ENCODE results near the gene FGF5. TPM values are rescaled to one million over a fixed set of nuclear protein-coding genes. Genes with fewer than 3 reads are reported as not detected.
"Not testable (repeated sequence)": the region's sequence is repeated elsewhere in the genome, so short reads cannot be mapped to it uniquely, and the experiment has no call there.

FGF5 gene
- total RNA-seq, 2 experiments from 2014 or later = not detected

DNA sequence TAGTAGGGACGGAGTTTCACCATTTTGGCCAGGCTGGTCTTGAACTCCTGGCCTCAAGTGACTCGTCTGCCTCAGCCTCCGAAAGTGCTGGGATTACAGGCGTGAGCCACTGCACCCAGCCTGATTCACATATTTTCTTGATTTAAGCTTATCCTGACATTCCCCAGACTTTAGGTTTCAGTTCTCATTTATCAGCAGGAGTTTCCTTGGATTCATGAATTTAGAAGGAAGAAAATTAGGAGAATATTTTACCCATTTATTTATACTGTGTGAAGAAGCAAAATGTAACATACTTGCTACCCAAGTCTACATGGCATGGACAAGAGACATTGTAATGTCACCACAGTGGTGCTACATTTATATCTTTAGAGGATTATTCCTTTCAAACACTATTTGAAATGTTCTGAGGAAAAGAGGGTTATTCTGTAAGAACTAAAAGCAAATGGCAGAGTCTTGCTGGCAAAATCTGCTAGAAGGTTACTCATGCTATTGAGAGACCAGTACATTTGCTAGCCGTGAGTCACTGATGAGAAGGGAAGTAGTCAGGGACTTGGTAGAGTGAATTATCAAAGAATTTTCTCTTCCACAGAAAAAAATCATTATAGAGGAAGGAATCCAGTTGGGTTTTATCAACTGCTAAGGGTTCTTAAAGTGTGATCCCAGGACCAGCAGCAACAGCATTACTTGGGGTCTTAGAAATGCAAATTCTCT is 43.0 kb downstream of the FGF5 start:
- Mint-ChIP-seq H3K4me1 (no peaks in the 10 kb centered on the region), H3K36me3 (ENCODE audit: low read depth) (no peaks in the 10 kb centered on the region), H3K27me3 (peaks cover 29% of the 10 kb centered on the region), H3K9me3 (no peaks in the 10 kb centered on the region), H3K27ac (no peak overlapping the region), H3K4me3 (no peak overlapping the region)
- ChIA-PET CTCF (no interaction called here), POLR2A (no interaction called here)
- no peak for DNase-seq

DNA sequence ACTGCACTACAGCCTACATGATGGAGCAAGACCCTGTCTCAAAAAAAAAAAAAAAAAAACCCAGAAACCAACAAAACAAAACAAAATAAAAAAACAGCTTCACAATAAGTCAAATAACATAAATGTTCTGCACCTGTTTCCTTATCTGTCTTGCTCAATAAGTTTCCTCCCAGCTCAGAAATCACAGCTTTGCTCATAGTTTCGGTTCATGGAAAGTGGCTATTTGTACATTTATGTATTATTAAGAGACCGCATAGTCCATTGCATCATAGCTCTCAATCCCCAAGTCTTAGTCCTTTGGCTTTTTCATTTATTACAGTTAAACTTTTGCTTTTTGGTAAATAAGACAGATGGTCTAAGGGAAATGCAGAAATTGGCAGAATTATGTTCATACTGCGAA is 44.7 kb downstream of the FGF5 start:
- Mint-ChIP-seq H3K9me3 (no peaks in the 10 kb centered on the region), H3K27me3 (peaks cover 29% of the 10 kb centered on the region), H3K36me3 (ENCODE audit: low read depth) (no peaks in the 10 kb centered on the region), H3K4me3 (no peak overlapping the region), H3K27ac (no peak overlapping the region), H3K4me1 (no peaks in the 10 kb centered on the region)
- ChIA-PET POLR2A (no interaction called here), CTCF (interaction anchor here (0.6 to 0.8 kb wide), 2 partner anchors 59 to 109 kb away, joined by 3 to 4 read pairs; no protein-coding TSS in a partner anchor)
- no peak for DNase-seq

DNA sequence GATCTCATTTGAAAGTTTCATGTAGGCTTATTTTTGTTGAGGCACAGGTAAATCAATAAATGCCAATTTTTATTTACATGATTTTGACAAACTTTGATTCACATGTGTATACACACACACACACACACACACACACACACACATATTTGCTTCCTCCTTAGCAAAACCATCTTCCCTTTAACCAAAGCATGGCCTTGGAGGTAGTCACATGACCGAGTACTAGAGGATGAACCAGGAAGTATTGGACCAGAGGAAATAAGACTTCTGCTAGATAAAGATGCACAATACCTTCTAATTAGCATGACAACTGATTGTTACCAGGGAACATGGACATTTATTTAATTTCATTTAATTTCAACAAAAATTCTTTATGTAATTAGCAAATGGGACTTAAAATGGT is 45.7 kb downstream of the FGF5 start:
- POLR2A ChIA-PET = no interaction called here

DNA sequence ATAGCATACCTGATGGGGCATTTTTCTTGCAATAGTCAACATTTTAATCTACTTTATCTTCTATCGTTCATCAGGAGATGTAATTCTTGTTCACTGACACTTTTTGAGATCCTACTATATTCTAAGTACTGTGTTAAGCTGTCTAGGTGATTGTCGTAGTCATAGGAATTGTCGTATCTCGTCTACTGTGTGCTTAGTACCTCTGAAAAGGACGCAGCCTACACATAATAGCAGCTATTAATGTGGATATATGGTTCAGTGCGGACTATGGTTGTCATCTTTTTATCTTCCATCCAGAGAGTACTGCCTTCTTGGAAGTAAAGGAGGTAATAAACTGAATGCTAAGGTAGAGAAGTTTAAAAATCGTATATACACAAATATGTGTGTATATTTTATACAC is 47.2 kb downstream of the FGF5 start:
- H3K9me3 Mint-ChIP-seq = no peaks in the 10 kb centered on the region
- no peaks in the 10 kb centered on the region for H3K4me1 Mint-ChIP-seq
- no peak for DNase-seq
- peaks cover 13% of the 10 kb centered on the region for H3K27me3 Mint-ChIP-seq
- H3K27ac Mint-ChIP-seq = no peak overlapping the region
- H3K4me3 Mint-ChIP-seq = no peak overlapping the region
- CTCF ChIA-PET = no interaction called here
- no peaks in the 10 kb centered on the region for H3K36me3 Mint-ChIP-seq (ENCODE audit: low read depth)
- POLR2A ChIA-PET = no interaction called here

More for the DNA sequence above, 45.7 kb downstream of the FGF5 start:
- DNase-seq = no peak
- Mint-ChIP-seq H3K27ac (no peak overlapping the region), H3K4me3 (no peak overlapping the region), H3K36me3 (ENCODE audit: low read depth) (no peaks in the 10 kb centered on the region), H3K9me3 (no peaks in the 10 kb centered on the region), H3K4me1 (no peaks in the 10 kb centered on the region), H3K27me3 (peaks cover 23% of the 10 kb centered on the region)
- CTCF ChIA-PET = no interaction called here

DNA sequence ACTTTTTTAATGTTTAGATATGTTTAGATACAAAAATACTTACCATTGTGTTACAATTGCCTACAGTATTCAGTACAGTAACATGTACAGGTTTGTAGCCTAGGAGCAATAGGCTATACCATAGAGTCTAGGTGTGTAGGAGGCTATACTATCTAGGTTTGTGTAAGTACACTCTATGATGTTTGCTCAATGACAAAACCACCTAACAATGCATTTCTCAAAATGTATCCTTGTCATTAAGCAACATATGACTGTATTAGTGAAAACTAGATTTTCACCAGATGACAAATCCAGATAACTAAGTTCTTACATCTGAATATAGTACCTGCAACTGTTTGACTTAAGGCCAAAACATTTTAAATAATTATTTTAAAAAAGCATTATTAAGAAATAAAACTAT is 49.4 kb downstream of the FGF5 start:
- H3K4me1 Mint-ChIP-seq; DNase-seq; H3K27ac Mint-ChIP-seq; H3K9me3 Mint-ChIP-seq; H3K4me3 Mint-ChIP-seq; POLR2A ChIA-PET; H3K27me3 Mint-ChIP-seq; H3K36me3 Mint-ChIP-seq (ENCODE audit: low read depth); CTCF ChIA-PET: not testable (repeated sequence)

DNA sequence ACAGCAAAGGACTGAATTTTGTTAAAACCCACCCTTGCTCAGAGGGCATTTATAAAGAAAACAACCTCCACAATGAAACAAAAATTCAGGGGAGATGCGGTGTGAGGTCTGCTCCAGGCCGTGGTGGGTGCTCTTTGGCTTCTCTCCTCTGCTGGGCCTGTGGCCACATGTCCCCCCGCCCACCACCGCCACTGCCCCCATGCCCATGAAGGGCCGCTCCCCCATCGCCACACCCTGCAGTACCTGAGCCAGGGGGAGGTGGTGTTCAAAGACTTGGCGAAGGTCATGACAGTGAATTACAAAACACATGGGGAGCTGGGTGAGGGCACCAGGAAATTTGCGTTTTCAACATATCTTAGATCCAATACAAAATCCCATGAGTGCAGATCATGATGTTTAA is 54.9 kb downstream of the FGF5 start:
- DNase-seq = no peak
- H3K36me3 Mint-ChIP-seq (ENCODE audit: low read depth) = no peaks in the 10 kb centered on the region
- H3K4me3 Mint-ChIP-seq = no peak overlapping the region
- H3K27me3 Mint-ChIP-seq = peaks cover 4% of the 10 kb centered on the region
- no peak overlapping the region for H3K27ac Mint-ChIP-seq
- H3K9me3 Mint-ChIP-seq = no peaks in the 10 kb centered on the region
- H3K4me1 Mint-ChIP-seq = no peaks in the 10 kb centered on the region
- CTCF ChIA-PET = interaction anchor here (1.2 kb wide), 1 partner anchor 11 kb away, joined by 3 read pairs; no protein-coding TSS in a partner anchor
- POLR2A ChIA-PET = no interaction called here

DNA sequence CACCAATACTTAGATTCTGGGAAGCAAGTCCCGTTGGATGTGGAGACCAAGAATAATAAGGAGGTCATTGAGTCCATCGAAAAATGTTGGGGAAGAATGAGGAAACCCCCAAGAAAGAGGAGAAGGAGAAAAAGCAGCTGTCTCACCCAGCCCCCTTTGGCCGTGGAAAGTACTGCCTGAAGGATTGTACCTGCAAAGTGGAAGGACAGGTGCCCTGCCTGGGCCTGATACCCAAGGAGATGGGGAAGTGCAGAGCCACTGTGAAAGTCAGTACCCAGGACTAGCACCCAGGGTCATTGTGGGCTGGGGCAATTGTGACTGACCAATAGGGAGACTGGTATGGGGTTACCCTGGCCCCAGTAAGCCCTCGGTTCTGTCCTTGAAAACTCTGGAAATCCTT is 55.3 kb downstream of the FGF5 start:
- no peak overlapping the region for H3K4me3 Mint-ChIP-seq
- H3K9me3 Mint-ChIP-seq = no peaks in the 10 kb centered on the region

DNA sequence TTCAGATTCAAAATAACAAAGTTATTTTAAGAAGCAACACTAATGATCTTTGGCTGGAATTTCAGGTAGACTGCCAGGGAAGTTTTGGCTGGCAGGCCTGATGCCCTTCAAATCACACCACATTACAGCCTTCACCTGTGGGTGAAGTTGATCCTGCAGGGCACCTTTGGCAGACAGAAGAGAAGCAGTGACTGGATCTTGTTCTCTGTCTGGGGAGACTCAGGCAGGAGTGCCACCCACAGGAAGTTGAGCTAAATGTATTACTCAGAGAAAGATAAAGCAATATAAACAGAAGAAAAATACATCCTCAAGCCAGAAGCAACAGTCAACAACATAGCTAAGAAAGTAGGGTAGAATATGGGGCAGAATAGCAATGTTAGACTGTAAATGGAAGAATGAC is 56.3 kb downstream of the FGF5 start:
- Mint-ChIP-seq H3K27ac (no peak overlapping the region), H3K27me3 (peaks cover 2% of the 10 kb centered on the region), H3K36me3 (ENCODE audit: low read depth) (no peaks in the 10 kb centered on the region), H3K4me3 (no peak overlapping the region), H3K9me3 (no peaks in the 10 kb centered on the region), H3K4me1 (no peaks in the 10 kb centered on the region)
- POLR2A ChIA-PET = no interaction called here
- CTCF ChIA-PET = no interaction called here
- no peak for DNase-seq

More for the DNA sequence above, 55.3 kb downstream of the FGF5 start:
- H3K36me3 Mint-ChIP-seq (ENCODE audit: low read depth) = no peaks in the 10 kb centered on the region
- ChIA-PET POLR2A (no interaction called here), CTCF (interaction anchor here (1.2 kb wide), 1 partner anchor 10 kb away, joined by 3 read pairs; no protein-coding TSS in a partner anchor)
- no peak overlapping the region for H3K27ac Mint-ChIP-seq
- DNase-seq = no peak
- no peaks in the 10 kb centered on the region for H3K4me1 Mint-ChIP-seq
- H3K27me3 Mint-ChIP-seq = peaks cover 4% of the 10 kb centered on the region

DNA sequence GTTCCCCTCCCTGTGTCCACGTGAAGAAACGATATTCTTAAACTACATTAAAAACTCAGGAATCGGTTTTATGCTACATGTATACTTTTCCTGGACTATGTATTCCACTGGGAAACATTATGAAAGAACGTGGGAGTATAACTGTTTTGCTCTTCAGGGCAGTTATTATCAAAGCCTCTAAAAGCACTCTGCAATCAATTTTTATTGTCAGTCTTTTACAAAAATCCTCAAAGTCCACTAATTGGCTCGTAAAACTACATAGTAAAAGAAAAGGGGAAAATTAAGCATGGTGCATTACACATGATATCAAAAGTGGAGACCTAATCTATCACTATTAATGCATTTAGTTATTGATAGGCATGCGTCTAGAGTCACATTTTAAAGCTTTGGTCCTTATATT is 57.7 kb downstream of the FGF5 start:
- H3K9me3 Mint-ChIP-seq = no peaks in the 10 kb centered on the region
- no peak overlapping the region for H3K4me3 Mint-ChIP-seq
- no peak overlapping the region for H3K27ac Mint-ChIP-seq
- no peaks in the 10 kb centered on the region for H3K4me1 Mint-ChIP-seq
- no peak for DNase-seq
- CTCF ChIA-PET = no interaction called here
- no peaks in the 10 kb centered on the region for H3K36me3 Mint-ChIP-seq (ENCODE audit: low read depth)
- H3K27me3 Mint-ChIP-seq = no peaks in the 10 kb centered on the region
- POLR2A ChIA-PET = no interaction called here

DNA sequence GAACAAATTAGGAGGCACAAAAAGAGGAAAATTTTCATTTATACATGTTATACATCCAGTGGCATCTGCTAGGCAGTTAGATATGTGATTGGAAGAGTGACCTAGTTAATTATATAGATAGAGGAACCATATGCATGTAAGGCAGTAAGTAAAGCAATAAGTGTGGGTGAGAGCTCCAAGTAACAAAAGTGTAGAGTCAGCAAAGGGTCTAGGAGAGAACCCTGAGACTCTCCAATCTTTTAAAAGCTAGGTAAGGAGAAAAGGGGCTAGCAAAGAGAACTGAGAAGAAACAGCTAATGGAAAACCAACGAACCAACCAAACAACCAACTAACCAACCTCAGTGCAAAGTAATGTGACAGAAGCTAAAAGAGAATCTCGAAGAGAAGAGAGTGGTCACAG is 65.2 kb downstream of the FGF5 start:
- Mint-ChIP-seq H3K9me3 (no peaks in the 10 kb centered on the region), H3K4me3 (no peak overlapping the region), H3K27ac (no peak overlapping the region), H3K4me1 (peaks cover 13% of the 10 kb centered on the region), H3K27me3 (peaks cover 16% of the 10 kb centered on the region), H3K36me3 (ENCODE audit: low read depth) (no peaks in the 10 kb centered on the region)
- DNase-seq = no peak
- ChIA-PET CTCF (interaction anchor here (1.6 kb wide), 1 partner anchor 10 kb away, joined by 3 read pairs; no protein-coding TSS in a partner anchor), POLR2A (no interaction called here)

DNA sequence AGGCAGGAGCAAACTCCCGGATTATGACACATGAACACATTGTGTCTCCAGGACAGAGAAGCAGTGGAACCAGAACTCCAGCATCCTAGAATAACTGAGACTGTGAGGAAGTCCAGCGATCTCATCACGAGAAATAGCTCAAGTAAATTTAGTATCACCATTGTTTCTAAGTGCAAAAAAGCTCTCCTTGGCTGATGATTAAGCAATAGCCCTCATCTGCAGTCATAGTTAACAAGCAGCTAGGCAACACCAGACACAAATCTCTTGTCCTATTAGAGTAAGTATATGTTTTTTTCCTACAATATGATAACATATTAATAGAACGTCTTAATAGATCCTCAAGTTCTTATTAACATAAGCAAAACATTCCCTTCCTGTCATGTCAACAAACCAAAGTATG is 66.7 kb downstream of the FGF5 start:
- Mint-ChIP-seq H3K36me3 (ENCODE audit: low read depth) (no peaks in the 10 kb centered on the region), H3K27me3 (peaks cover 17% of the 10 kb centered on the region), H3K9me3 (no peaks in the 10 kb centered on the region), H3K27ac (no peak overlapping the region), H3K4me3 (no peak overlapping the region), H3K4me1 (peaks cover 13% of the 10 kb centered on the region)
- ChIA-PET POLR2A (no interaction called here), CTCF (no interaction called here)
- DNase-seq = no peak

DNA sequence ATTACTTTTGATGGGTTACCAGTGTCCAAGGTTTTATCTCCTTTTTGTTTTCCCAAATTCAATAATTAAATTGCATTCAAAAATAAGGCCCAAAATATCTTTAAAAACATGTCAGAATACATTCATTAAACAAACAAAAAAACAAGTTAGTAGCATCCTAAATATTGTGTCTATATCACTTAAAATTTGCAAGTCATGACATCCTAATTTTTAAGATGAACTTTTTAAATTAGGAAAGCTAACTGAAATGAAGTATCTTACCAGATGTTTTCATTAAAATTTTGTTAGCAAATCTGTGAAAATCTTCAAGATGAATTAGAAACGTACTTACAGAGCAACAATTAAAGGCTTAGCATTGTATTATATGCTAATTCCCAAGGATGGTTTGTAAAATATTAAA is 68.1 kb downstream of the FGF5 start:
- Mint-ChIP-seq H3K4me3 (no peak overlapping the region), H3K9me3 (no peaks in the 10 kb centered on the region), H3K36me3 (ENCODE audit: low read depth) (no peaks in the 10 kb centered on the region), H3K27me3 (peaks cover 19% of the 10 kb centered on the region), H3K4me1 (peaks cover 13% of the 10 kb centered on the region), H3K27ac (no peak overlapping the region)
- ChIA-PET POLR2A (no interaction called here), CTCF (no interaction called here)
- no peak for DNase-seq

DNA sequence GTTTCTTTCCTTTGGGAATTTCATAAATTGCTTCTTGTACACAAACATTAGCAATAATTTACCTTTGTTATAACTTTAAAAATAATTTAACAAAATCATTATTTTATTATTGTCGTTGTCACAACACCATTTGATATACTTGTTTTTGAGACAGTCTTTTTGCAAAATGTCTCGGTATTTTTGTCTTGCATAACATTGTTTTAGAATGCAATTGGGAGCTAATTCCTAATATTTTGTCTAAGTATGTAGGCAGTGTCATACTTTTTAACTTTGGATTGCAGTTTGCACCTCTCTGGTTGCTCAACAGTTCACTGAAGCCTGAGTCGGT is 68.7 kb downstream of the FGF5 start:
- Mint-ChIP-seq H3K27ac (no peak overlapping the region), H3K27me3 (peaks cover 19% of the 10 kb centered on the region), H3K9me3 (no peaks in the 10 kb centered on the region), H3K36me3 (ENCODE audit: low read depth) (no peaks in the 10 kb centered on the region), H3K4me1 (peaks cover 13% of the 10 kb centered on the region), H3K4me3 (peak overlapping the region; percentile 74)
- CTCF ChIA-PET = no interaction called here
- POLR2A ChIA-PET = no interaction called here
- no peak for DNase-seq

DNA sequence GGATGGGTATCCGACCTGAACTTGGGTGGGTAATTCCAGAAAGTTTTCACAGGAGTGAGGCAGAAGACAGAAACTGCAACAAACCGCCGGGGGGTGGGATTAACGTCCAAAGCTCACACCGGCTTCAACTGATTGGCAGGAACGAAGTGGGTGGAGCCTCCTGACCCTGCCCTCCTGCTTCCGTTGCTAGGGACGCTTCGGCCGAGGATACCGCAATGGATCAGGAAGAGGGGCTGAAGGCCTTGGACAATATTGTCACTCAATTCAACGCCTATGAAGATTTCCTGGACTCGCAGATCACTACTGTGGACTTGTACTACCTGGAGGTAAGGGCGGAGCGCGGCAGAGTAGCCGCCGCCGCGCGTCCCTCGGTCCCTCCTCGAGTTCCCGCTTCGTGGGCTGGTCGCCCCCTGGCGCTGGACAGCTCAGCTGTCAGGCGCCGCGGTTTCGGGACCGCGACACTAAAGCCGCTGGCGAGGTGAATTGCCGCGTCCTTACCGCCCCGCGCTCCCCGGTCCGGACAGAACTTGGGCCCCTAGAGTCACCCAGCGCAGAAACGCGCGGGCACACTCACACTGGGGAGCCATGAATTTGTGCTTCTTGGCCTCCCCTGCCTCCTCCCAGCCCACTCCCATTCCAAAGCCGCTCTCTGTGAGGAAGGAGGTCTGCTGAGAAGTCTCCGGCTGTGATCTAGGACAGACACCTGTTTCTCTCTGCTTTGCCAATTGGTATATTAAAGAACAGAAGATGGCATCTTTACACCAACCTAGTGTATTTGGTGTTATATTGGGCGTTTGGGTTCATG is 69.3 kb downstream of the FGF5 start, which contains the start of gene CFAP299:
Gene CFAP299, plus strand, starts transcription at position 177 of the 805 bp plus-strand sequence.
- Mint-ChIP-seq H3K4me1 (peaks cover 13% of the 10 kb centered on the region), H3K36me3 (ENCODE audit: low read depth) (no peaks in the 10 kb centered on the region), H3K27me3 (peaks cover 19% of the 10 kb centered on the region), H3K9me3 (no peaks in the 10 kb centered on the region), H3K4me3 (peak within 1 kb of the TSS; percentile 74), H3K27ac (no peak within 1 kb of the TSS)
- ChIA-PET POLR2A (no interaction called here), CTCF (no interaction called here)
- DNase-seq = peak; percentile 70

Measured in activated CD4-positive, alpha-beta T cell treated with anti-CD3 and anti-CD28 coated beads, Interleukin-2, amount 10 ng/mL, durations not matched to agents 7 days and 5 days (primary cell).